GM12878 (cell line): ENCODE measurements around the gene WDFY4. TPM values are rescaled to one million over a fixed set of nuclear protein-coding genes. Genes with fewer than 3 reads are reported as not detected.

Experiments
- ATAC-seq: fragments of 200-7000 bp; cut with Tn5 transposase; 3 replicates; pipeline ENCODE4 v1.9.1; 2020; ENCODE audit warnings: mild to moderate bottlenecking, moderate library complexity
- BruUV-seq: library from RNA; stranded (reverse); fragments of 400-500 nt; replicated peaks from 2 replicates; lab custom pipeline; 2021; lab: Mats Ljungman, UMichigan
- CTCF ChIA-PET: fragments of 300-600 bp; sonication (Branson Sonifier 250); formaldehyde crosslinking; extraction: SDS; loops from one replicate; lab custom pipeline; 2021; ENCODE audit warnings: inconsistent platforms; lab: Yijun Ruan, JAX
- POLR2A ChIA-PET: fragments of 350-600 bp; formaldehyde crosslinking; extraction: SDS; loops from one replicate; lab custom pipeline; 2021; ENCODE audit warnings: inconsistent platforms; lab: Charles Lee
- RAD21 ChIA-PET: fragments of 300-600 bp; sonication (Branson Sonifier 250); formaldehyde crosslinking; loops from one replicate; lab custom pipeline; 2023; ENCODE audit warnings: antibody characterized with exemption; ENCODE audit not compliant: unreplicated experiment; lab: Charles Lee
- SMC1A ChIA-PET: fragments of 300-600 bp; sonication (Branson Sonifier 250); formaldehyde crosslinking; loops from one replicate; lab custom pipeline; 2023; ENCODE audit not compliant: unreplicated experiment, uncharacterized antibody; lab: Charles Lee
- DNase-seq: peaks from one replicate; pipeline ENCODE4 v3.0.0-alpha.2; 2011; ENCODE audit warnings: low read depth, low spot score
- FAIRE-seq: peaks from 3 replicates; lab custom pipeline; 2011; peaks lifted over from hg19 to GRCh38; lab: Jason Lieb, UNC
- H2AFZ ChIP-seq: 2 replicates; pipeline ENCODE4 v1.6.0; 2011; ENCODE audit warnings: low read depth, low read length, control low read depth; ENCODE audit not compliant: control insufficient read depth
- H3K27ac ChIP-seq: 2 replicates; pipeline ENCODE4 v1.5.1; 2011; ENCODE audit warnings: control low read depth; ENCODE audit not compliant: control insufficient read depth, insufficient read depth
- H3K27me3 ChIP-seq, 2 experiments: replicated peaks in 1 of 2; 2 replicates each; pipeline versions ENCODE4 v1.6.0 to v1.6.1; 2011; ENCODE audit warnings: low read length in 1 of 2; ENCODE audit not compliant: control insufficient read depth in 2 of 2, insufficient read depth in 2 of 2
- H3K36me3 ChIP-seq, 2 experiments: 2 replicates each; pipeline ENCODE4 v1.5.1; 2011; ENCODE audit warnings: low read length in 1 of 2; ENCODE audit not compliant: control insufficient read depth in 2 of 2, insufficient read depth in 2 of 2
- H3K4me1 ChIP-seq: 2 replicates; pipeline ENCODE4 v1.6.1; 2011; ENCODE audit warnings: mild to moderate bottlenecking, low read length, moderate library complexity, mixed read lengths; ENCODE audit not compliant: control insufficient read depth, insufficient read depth
- H3K4me2 ChIP-seq: 2 replicates; pipeline ENCODE4 v1.6.0; 2011; ENCODE audit warnings: control low read depth; ENCODE audit not compliant: control insufficient read depth, insufficient read depth
- H3K4me3 ChIP-seq: fragments of 200-600 bp; sonication (generic); 2 replicates; pipeline ENCODE4 v1.5.1; 2016
- H3K79me2 ChIP-seq: 2 replicates; pipeline ENCODE4 v1.6.0; 2011; ENCODE audit warnings: low read length; ENCODE audit not compliant: control insufficient read depth, insufficient read depth
- H3K9ac ChIP-seq: 2 replicates; pipeline ENCODE4 v1.8.0; 2011; ENCODE audit warnings: low read length, control low read depth, mixed read lengths; ENCODE audit not compliant: control insufficient read depth, insufficient read depth
- H3K9me3 ChIP-seq: replicated peaks from 3 replicates; pipeline ENCODE4 v1.5.1; 2011; ENCODE audit warnings: mild to moderate bottlenecking, low read length; ENCODE audit not compliant: control insufficient read depth, insufficient read depth
- H4K20me1 ChIP-seq: 2 replicates; pipeline ENCODE4 v1.6.0; 2011; ENCODE audit not compliant: control insufficient read depth, insufficient read depth
- CBX5 ChIP-seq: sonication (generic); IDR thresholded peaks from 2 replicates; pipeline ENCODE4 v1.6.1; 2016; ENCODE audit warnings: low read depth, moderate library complexity, mild to moderate bottlenecking, inconsistent platforms
- CHD1 ChIP-seq: IDR thresholded peaks from 2 replicates; pipeline ENCODE4 v1.6.1; 2012; ENCODE audit warnings: low read depth, low read length, improper control_type of control experiment
- CTCF ChIP-seq, 3 experiments: IDR thresholded peaks in 2 of 3; conservative IDR thresholded peaks in 1 of 3; 2 replicates each; pipeline ENCODE4 v1.5.1; 2011; ENCODE audit warnings: low read depth in 3 of 3, low read length in 3 of 3, mild to moderate bottlenecking in 3 of 3, control low read depth in 2 of 3, moderate library complexity in 2 of 3, inconsistent platforms in 1 of 3, mixed read lengths in 1 of 3; ENCODE audit not compliant: control insufficient read depth in 2 of 3, insufficient read depth in 1 of 3; ENCODE audit errors: extremely low read depth in 1 of 3
- ELK1 ChIP-seq: IDR thresholded peaks from 2 replicates; pipeline ENCODE4 v1.6.1; 2012; ENCODE audit warnings: low read depth, low read length, improper control_type of control experiment
- ETV6 ChIP-seq, 2 experiments: fragments of 450-650 bp in 1 of 2; IDR thresholded peaks in 1 of 2; conservative IDR thresholded peaks in 1 of 2; 2 replicates each; pipeline ENCODE4 v1.6.1; 2014; ENCODE audit warnings: antibody characterized with exemption in 1 of 2, borderline replicate concordance in 1 of 2, low read depth in 1 of 2, mild to moderate bottlenecking in 1 of 2, moderate library complexity in 1 of 2
- IKZF1 ChIP-seq: fragments of 450-650 bp; conservative IDR thresholded peaks from 2 replicates; pipeline ENCODE4 v1.6.1; 2017; ENCODE audit warnings: antibody characterized with exemption, mild to moderate bottlenecking
- MEF2A ChIP-seq: IDR thresholded peaks from 2 replicates; pipeline ENCODE4 v1.6.1; 2011; ENCODE audit warnings: low read depth, mild to moderate bottlenecking, low read length, moderate library complexity; ENCODE audit not compliant: insufficient read depth
- PAX5 ChIP-seq: IDR thresholded peaks from 2 replicates; pipeline ENCODE4 v1.6.1; 2011; ENCODE audit warnings: low read depth, low read length, borderline replicate concordance
- POLR2A ChIP-seq: IDR thresholded peaks from 2 replicates; pipeline ENCODE4 v1.6.1; 2011; ENCODE audit warnings: low read depth, mild to moderate bottlenecking, low read length
- RAD51 ChIP-seq: fragments of 450-650 bp; IDR thresholded peaks from 2 replicates; pipeline ENCODE4 v1.6.1; 2016; ENCODE audit warnings: moderate library complexity, mild to moderate bottlenecking, inconsistent platforms
- REST ChIP-seq: IDR thresholded peaks from 2 replicates; pipeline ENCODE4 v1.6.1; 2012; ENCODE audit warnings: mild to moderate bottlenecking, low read depth, low read length
- RUNX3 ChIP-seq: IDR thresholded peaks from 2 replicates; pipeline ENCODE4 v1.6.1; 2012; ENCODE audit warnings: low read length, inconsistent platforms
- TARDBP ChIP-seq: IDR thresholded peaks from 2 replicates; pipeline ENCODE4 v1.6.1; 2016; ENCODE audit warnings: borderline replicate concordance
- WGBS: methylation state at CpG from one replicate; pipeline ENCODE4 v1.1.6; 2016; ENCODE audit warnings: low lambda C conversion rate; ENCODE audit not compliant: insufficient replicate concordance, insufficient coverage; ENCODE audit errors: missing lambda C conversion rate; 5-methylcytosine and 5-hydroxymethylcytosine counted together
- in situ Hi-C: fragments of 300-500 bp; cut with MboI; formaldehyde crosslinking; loops from 9 replicates; pipeline ENCODE4 v1.14.3; 2018; ENCODE audit warnings: mixed read lengths
- intact Hi-C: fragments of 100-400 bp; cut with micrococcal nuclease; formaldehyde crosslinking; loops from one replicate; pipeline ENCODE4 v1.14.2; 2022; ENCODE audit not compliant: unreplicated experiment
- polyA plus RNA-seq, 11 experiments: library from polyadenylated mRNA; depleted of rRNA in 4 of 11; unstranded in 6 of 11; stranded (reverse) in 5 of 11; fragments of >200 nt; fragmentation: Nextera tagmentation in 4 of 11; fragmentation: Illumina TruSeq in 1 of 11; extraction: Ambion mirVana in 4 of 11; extraction: Trizol in 1 of 11; gene quantifications; 1 replicate in 1 of 11; 2 replicates in 10 of 11; pipeline versions ENCODE4 v1.2.1 to v1.2.3, GENCODE V29; 2011 to 2016; ENCODE audit warnings: inconsistent platforms in 2 of 11, missing spikeins in 2 of 11, low read depth in 1 of 11
- total RNA-seq, 4 experiments: library from RNA; depleted of rRNA in 3 of 4; stranded (reverse); fragments of >200 nt in 3 of 4; fragmentation: Illumina TruSeq in 1 of 4; extraction: Trizol in 1 of 4; gene quantifications; 2 replicates each; pipeline versions ENCODE4 v1.2.1 to v1.2.3, GENCODE V29; 2013 to 2021

Gene WDFY4
- total and polyA plus RNA-seq, 10 of the 15 experiments (the other 5 are each of a cell fraction or from before 2014, with no cell fraction given), result 13.5 to 132 (median 47.3) TPM

GRCh38 chr10:48656241-48656913 lies 28.3 kb upstream of the WDFY4 start:
- peak; percentile 90 for DNase-seq
- ChIA-PET SMC1A (interaction anchor here (0.5 to 15.1 kb wide), 61 partner anchors 8 to 856 kb away, joined by 3 to 298 read pairs (median 4); partner anchors contain the start of gene ARHGAP22), POLR2A (interaction anchor here (0.6 to 1.7 kb wide), 9 partner anchors 22 to 105 kb away, joined by 3 to 7 read pairs (median 4); partner anchors contain the start of gene ARHGAP22), CTCF (interaction anchor here (0.7 to 13.6 kb wide), 106 partner anchors 9 to 883 kb away, joined by 3 to 664 read pairs (median 5); partner anchors contain the start of genes ARHGAP22, ERCC6 and LRRC18), RAD21 (interaction anchor here (0.6 to 15.3 kb wide), 72 partner anchors 8 to 882 kb away, joined by 3 to 383 read pairs (median 4); partner anchors contain the start of genes ARHGAP22, ERCC6 and WDFY4)
- Histone ChIP-seq H3K4me2 (peak overlapping the region; percentile 100), H3K79me2 (peaks cover 2% of the 10 kb centered on the region), H3K4me3 (peak overlapping the region; percentile 68), H3K9ac (peak overlapping the region; percentile 36; the same call in 1 of the 2 replicates), H4K20me1 (no peaks in the 10 kb centered on the region), H3K27ac (no peak overlapping the region), H3K27me3 (no peaks in the 10 kb centered on the region), H2AFZ (peak overlapping the region; percentile 96), H3K9me3 (no peaks in the 10 kb centered on the region), H3K4me1 (peaks cover 11% of the 10 kb centered on the region), H3K36me3 (no peaks in the 10 kb centered on the region)
- intact Hi-C loops, result loop anchor here (1.0 to 5.0 kb wide), 4 partner anchors 48 to 856 kb away; no protein-coding TSS in a partner anchor
- in situ Hi-C loops, result loop anchor here (5.0 kb wide), 3 partner anchors 104 to 294 kb away; no protein-coding TSS in a partner anchor
- peak; percentile 94 for FAIRE-seq
- no TSS peak for BruUV-seq
- under 1% methylated on average over 29 of the region's 46 CpGs for WGBS
- peak; percentile 91 for ATAC-seq
- TF ChIP-seq CHD1 (no peak), RUNX3 (no peak), PAX5 (peak; percentile 30; the same call in 1 of the 2 replicates), RAD51 (no peak), MEF2A (no peak), CBX5 (peak; percentile 57; the same call in 1 of the 2 replicates), CTCF (IDR thresholded peaks at IDR 0.05 in 2 of 3, conservative IDR thresholded peaks at IDR 0.05 in 1 of 3; ENCODE audit: control insufficient read depth in 2 of 3, extremely low read depth in 1 of 3, insufficient read depth in 1 of 3, low read depth in 3 of 3, low read length in 3 of 3) (peak; percentile 86 to 100 (median 96); a peak in 5 of 6 replicates), ELK1 (peak; percentile 72), TARDBP (no peak), POLR2A (0 out of 2 replicates have a peak, but pooled peaks have one; percentile 43), REST (no peak), IKZF1 (peak; percentile 76), ETV6 (conservative IDR thresholded peaks at IDR 0.05 in 1 of 2, IDR thresholded peaks at IDR 0.05 in 1 of 2; ENCODE audit: borderline replicate concordance in 1 of 2, low read depth in 1 of 2) (0 out of 4 replicates have a peak, but pooled peaks of 1 of the 2 experiments have one; percentile 28)
